Measurements from ENCODE around the gene NGF. TPM values are rescaled to one million over a fixed set of nuclear protein-coding genes. Genes with fewer than 3 reads are reported as not detected.

Gene NGF
- total and polyA plus RNA-seq, 2 of the 4 experiments (the other 2 are of a cell fraction): 12.5 to 21.7 TPM

DNA sequence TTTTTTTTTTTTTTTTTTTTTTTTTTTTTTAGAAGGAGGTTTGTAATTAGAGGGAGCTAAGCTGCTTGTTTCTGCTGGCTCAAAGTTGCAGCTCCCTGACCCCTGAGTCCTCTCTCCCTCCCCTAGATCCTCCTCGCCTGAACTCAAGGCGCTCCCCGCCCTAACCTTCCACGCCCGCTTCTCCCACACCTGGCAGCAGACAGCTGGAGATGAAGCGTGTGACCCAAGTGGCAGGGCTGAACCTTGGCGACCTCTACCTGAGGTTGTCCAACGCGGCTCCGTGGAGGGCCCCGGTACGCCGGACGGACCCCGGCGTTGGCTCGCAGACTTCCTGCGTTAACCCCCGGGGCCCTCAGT, 795 bp downstream of the NGF start:
- Histone ChIP-seq H3K27me3 (ENCODE audit: control insufficient read depth, insufficient read depth, low read length) (peaks cover 7% of the 10 kb centered on the region; the same call in 1 of the 2 replicates), H3K27ac (ENCODE audit: insufficient read depth, low read length) (peak overlapping the region; percentile 2; the same call in 1 of the 2 replicates), H3K9me1 (ENCODE audit: insufficient read depth, low read length) (peaks cover 7% of the 10 kb centered on the region), H2AFZ (replicated peaks; ENCODE audit: low read length, poor library complexity) (peak overlapping the region; percentile 96), H3K4ac (ENCODE audit: low read depth, low read length) (peak overlapping the region; percentile 71), H4K5ac (ENCODE audit: low read depth, low read length) (no peak overlapping the region), H3K23ac (ENCODE audit: low read depth, low read length) (peak overlapping the region; percentile 24; the same call in 1 of the 2 replicates), H2BK20ac (ENCODE audit: low read depth, low read length) (no peak overlapping the region), H3K56ac (ENCODE audit: extremely low read depth, insufficient read depth, low read length) (no peak overlapping the region), H3K9me3 (ENCODE audit: control insufficient read depth, insufficient read depth, low read length) (no peaks in the 10 kb centered on the region), H3K9ac (ENCODE audit: low read depth, low read length) (peak overlapping the region; percentile 81), H3K14ac (replicated peaks; ENCODE audit: low read depth, low read length) (peak overlapping the region; percentile 68; the same call in 1 of the 2 replicates), H2BK5ac (ENCODE audit: low read depth, low read length, poor library complexity, severe bottlenecking) (peak overlapping the region; percentile 15), H4K8ac (ENCODE audit: low read depth in 2 of 2, low read length in 2 of 2) (no peak overlapping the region), H3K36me3 (ENCODE audit: control insufficient read depth, insufficient read depth, low read length) (no peaks in the 10 kb centered on the region), H3K79me1 (ENCODE audit: low read depth in 1 of 2, low read length in 2 of 2) (peaks cover 5 to 25% of the 10 kb centered on the region in 2 experiments; a peak in 2 of 4 replicates), H3K4me2 (ENCODE audit: low read depth, low read length) (peak overlapping the region; percentile 99), H2AK9ac (replicated peaks; ENCODE audit: low read depth, low read length, poor library complexity) (peak overlapping the region; percentile 7), H3K4me3 (ENCODE audit: insufficient read depth, low read depth, low read length) (peak overlapping the region; percentile 84), H3K18ac (ENCODE audit: low read depth, low read length) (no peak overlapping the region), H4K20me1 (ENCODE audit: insufficient read depth, low read length) (no peaks in the 10 kb centered on the region), H2BK15ac (ENCODE audit: low read depth, low read length) (peak overlapping the region; percentile 30; the same call in 1 of the 3 replicates), H2BK120ac (ENCODE audit: low read depth, low read length) (peak overlapping the region; percentile 70), H2AK5ac (ENCODE audit: low read depth, low read length) (peak overlapping the region; percentile 88), H3K4me1 (ENCODE audit: control insufficient read depth, insufficient read depth, low read length) (peaks cover 11% of the 10 kb centered on the region), H4K91ac (ENCODE audit: insufficient read depth, low read depth, low read length) (peak overlapping the region; percentile 30; the same call in 1 of the 2 replicates)
- TF ChIP-seq RAD21 (IDR thresholded peaks at IDR 0.05; ENCODE audit: low read length): no peak
- TF ChIP-seq CHD1 (IDR thresholded peaks at IDR 0.05; ENCODE audit: low read depth, low read length): no peak
- no peak for TF ChIP-seq MAFK (IDR thresholded peaks at IDR 0.05; ENCODE audit: low read depth, low read length)
- no peak for TF ChIP-seq BHLHE40 (IDR thresholded peaks at IDR 0.05; ENCODE audit: low read depth, low read length)
- no peak for TF ChIP-seq POLR2A (IDR thresholded peaks at IDR 0.05; ENCODE audit: low read depth, low read length)
- TF ChIP-seq CTCF (conservative IDR thresholded peaks at IDR 0.05; ENCODE audit: low read depth, low read length): no peak
- no peak for TF ChIP-seq USF2 (IDR thresholded peaks at IDR 0.05; ENCODE audit: low read depth, low read length)
- BruUV-seq (replicated peaks): no TSS peak
- in situ Hi-C loops (cut with MboI; ENCODE audit: low sequenced_read_pairs) (loop anchor here (10.0 kb wide), 1 partner anchor 162 kb away; no protein-coding TSS in a partner anchor), dilution Hi-C loops (cut with HindIII; ENCODE audit: low sequenced_read_pairs, unreplicated experiment) (no loop called here), intact Hi-C loops (cut with micrococcal nuclease) (loop anchor here (1.0 kb wide), 1 partner anchor 198 kb away; no protein-coding TSS in a partner anchor)
- ChIA-PET POLR2A (ENCODE audit: unreplicated experiment) (no interaction called here), CTCF (no interaction called here)
- no peak for DNase-seq
- ATAC-seq (ENCODE audit: low read depth): no peak
- 6% methylated on average over 17 of the region's 19 CpGs; no CpG with 5 or more reads in 1 of the 2 experiments for WGBS, 2 experiments (ENCODE audit: extremely low coverage in 2 of 2, insufficient read length in 1 of 2)

All from IMR-90 (cell line).